ENCODE results near the gene RHBDD3.

- TF ChIP-seq CTCF (IDR thresholded peaks at IDR 0.05; ENCODE audit: insufficient read depth, low read depth, low read length) (no peak), EZH2 (IDR thresholded peaks at IDR 0.05; ENCODE audit: insufficient read depth, low read length) (no peak)
Measured at GRCh38 chr22:29226351-29226981, 41.3 kb downstream of the RHBDD3 start.
